ENCODE results near the gene MEIOSIN.

- TF ChIP-seq ZNF449 (tag by site-specific recombination; IDR thresholded peaks at IDR 0.05) (no peak), CTCF (tag by site-specific recombination; IDR thresholded peaks at IDR 0.05) (no peak), ELK4 (IDR thresholded peaks at IDR 0.05; ENCODE audit: borderline replicate concordance, low read depth, low read length) (no peak), ZBTB11 (tag by site-specific recombination; conservative IDR thresholded peaks at IDR 0.05; ENCODE audit: low read depth) (no peak), ZNF596 (tag by site-specific recombination; IDR thresholded peaks at IDR 0.05) (no peak), ZNF121 (tag by site-specific recombination; IDR thresholded peaks at IDR 0.05) (no peak), GLIS1 (tag by site-specific recombination; IDR thresholded peaks at IDR 0.05) (no peak), ZNF274 (IDR thresholded peaks at IDR 0.05; ENCODE audit: low read length) (no peak), ZNF274 (tag by site-specific recombination; IDR thresholded peaks at IDR 0.05; ENCODE audit: borderline replicate concordance) (no peak), ZNF350 (tag by site-specific recombination; IDR thresholded peaks at IDR 0.05) (no peak), MZF1 (tag by site-specific recombination; IDR thresholded peaks at IDR 0.05; ENCODE audit: borderline replicate concordance) (no peak), ZNF747 (tag by site-specific recombination; IDR thresholded peaks at IDR 0.05) (no peak), ZNF155 (tag by site-specific recombination; IDR thresholded peaks at IDR 0.05) (no peak)
These were observed 29.8 kb downstream of the MEIOSIN start for GRCh38 chr19:45762870-45763631.
